K562 (cell line): Measurements from ENCODE around the gene USP16. TPM values are rescaled to one million over a fixed set of nuclear protein-coding genes. Genes with fewer than 3 reads are reported as not detected.

Experiments
- EGR1 ChIP-seq: fragments of 450-650 bp; conservative IDR thresholded peaks from 2 replicates; pipeline ENCODE4 v1.6.1; 2017; ENCODE audit warnings: mild to moderate bottlenecking
- FOXP1 ChIP-seq: sonication (generic); formaldehyde crosslinking; IDR thresholded peaks from 2 replicates; pipeline ENCODE4 v1.8.0; 2022; ENCODE audit warnings: mild to moderate bottlenecking, missing genetic modification reagents
- MAX ChIP-seq: sonication (generic); formaldehyde crosslinking; IDR thresholded peaks from 2 replicates; pipeline ENCODE4 v1.9.0; 2022; ENCODE audit warnings: mild to moderate bottlenecking, missing genetic modification reagents
- SRF ChIP-seq, 2 experiments: fragments of 250-450, 450-650 bp in 1 of 2; sonication (Bioruptor Pico) in 1 of 2; sonication (generic) in 1 of 2; formaldehyde crosslinking; IDR thresholded peaks; 2 replicates each; pipeline versions ENCODE4 v1.5.0 to v1.5.1; 2020 to 2022; ENCODE audit warnings: mild to moderate bottlenecking in 1 of 2, missing genetic modification reagents in 1 of 2
- TGIF2 ChIP-seq: sonication (generic); formaldehyde crosslinking; IDR thresholded peaks from 2 replicates; pipeline ENCODE4 v1.8.1; 2022; ENCODE audit warnings: mild to moderate bottlenecking, missing genetic modification reagents, moderate library complexity
- XRCC5 ChIP-seq: fragments of 200-400 bp; formaldehyde crosslinking; IDR thresholded peaks from 2 replicates; pipeline ENCODE4 v1.6.1; 2017; ENCODE audit warnings: low read depth, mild to moderate bottlenecking, low read length
- ZBTB43 ChIP-seq: sonication (generic); formaldehyde crosslinking; IDR thresholded peaks from 2 replicates; pipeline ENCODE4 v1.8.0; 2023; ENCODE audit warnings: mild to moderate bottlenecking, missing genetic modification reagents
- ZNF140 ChIP-seq: fragments of 250-450 bp; sonication (Bioruptor Pico); IDR thresholded peaks from 2 replicates; pipeline ENCODE4 v1.8.0; 2021; ENCODE audit warnings: moderate library complexity, mild to moderate bottlenecking, inconsistent platforms
- ZNF407 ChIP-seq: fragments of 450-650 bp; IDR thresholded peaks from 2 replicates; pipeline ENCODE4 v1.6.1; 2016; ENCODE audit warnings: low read depth
- ZNF830 ChIP-seq: fragments of 250-450 bp; sonication (Bioruptor Pico); IDR thresholded peaks from 2 replicates; pipeline ENCODE4 v1.5.0; 2021; ENCODE audit warnings: mild to moderate bottlenecking
- polyA plus RNA-seq, 8 experiments: library from polyadenylated mRNA; depleted of rRNA in 4 of 8; stranded (reverse) in 5 of 8; unstranded in 3 of 8; fragments of >200 nt; fragmentation: Nextera tagmentation in 2 of 8; fragmentation: Illumina TruSeq in 1 of 8; extraction: Ambion mirVana in 2 of 8; extraction: Trizol in 1 of 8; gene quantifications; 2 replicates each; pipeline versions ENCODE4 v1.2.1 to v1.2.3, GENCODE V29; 2011 to 2014; ENCODE audit warnings: inconsistent platforms in 1 of 8, missing spikeins in 1 of 8
- total RNA-seq, 7 experiments: library from RNA; depleted of rRNA in 6 of 7; stranded (reverse); fragments of >200 nt in 6 of 7; fragmentation: Illumina TruSeq in 2 of 7; extraction: Trizol in 2 of 7; gene quantifications; 2 replicates each; pipeline versions ENCODE4 v1.2.1 to v1.2.3, GENCODE V29; 2011 to 2021; ENCODE audit warnings: low replicate concordance in 1 of 7
- TF ChIP-seq, protein P1 (sequence below): fragments of 250-450 bp; sonication (Bioruptor Pico); IDR thresholded peaks from 2 replicates; pipeline ENCODE4 v1.8.0; 2021; ENCODE audit warnings: mild to moderate bottlenecking, moderate library complexity
- TF ChIP-seq, protein P2 (sequence below): fragments of 250-450 bp; sonication (Bioruptor Pico); IDR thresholded peaks from 2 replicates; pipeline ENCODE4 v1.9.0; 2021; ENCODE audit warnings: mild to moderate bottlenecking
- TF ChIP-seq, protein P3 (sequence below): sonication (generic); formaldehyde crosslinking; IDR thresholded peaks from 2 replicates; pipeline ENCODE4 v1.4.0; 2020; ENCODE audit warnings: mild to moderate bottlenecking, missing genetic modification reagents

Gene USP16
- total and polyA plus RNA-seq, 9 of the 15 experiments (the other 6 are each of a cell fraction or from before 2014, with no cell fraction given): 38.4 to 90.9 (median 62.8) TPM

GRCh38 chr21:29024474-29025327 lies at the start of gene USP16 (continued):
- TF ChIP-seq ZNF407 (no peak), ZNF140 (CRISPR knock-in tag) (no peak), EGR1 (peak; percentile 71), SRF (CRISPR knock-in tag; IDR thresholded peaks at IDR 0.05) (peak in 1 of 2 experiments; percentile 77; a peak in 1 of 4 replicates), XRCC5 (peak; percentile 69), TGIF2 (CRISPR knock-in tag) (no peak), ZBTB43 (CRISPR knock-in tag) (no peak), FOXP1 (CRISPR knock-in tag) (0 out of 2 replicates have a peak, but pooled peaks have one; percentile 82), MAX (peak; percentile 85), ZNF830 (CRISPR knock-in tag) (no peak)
- TF ChIP-seq, protein P1, sequence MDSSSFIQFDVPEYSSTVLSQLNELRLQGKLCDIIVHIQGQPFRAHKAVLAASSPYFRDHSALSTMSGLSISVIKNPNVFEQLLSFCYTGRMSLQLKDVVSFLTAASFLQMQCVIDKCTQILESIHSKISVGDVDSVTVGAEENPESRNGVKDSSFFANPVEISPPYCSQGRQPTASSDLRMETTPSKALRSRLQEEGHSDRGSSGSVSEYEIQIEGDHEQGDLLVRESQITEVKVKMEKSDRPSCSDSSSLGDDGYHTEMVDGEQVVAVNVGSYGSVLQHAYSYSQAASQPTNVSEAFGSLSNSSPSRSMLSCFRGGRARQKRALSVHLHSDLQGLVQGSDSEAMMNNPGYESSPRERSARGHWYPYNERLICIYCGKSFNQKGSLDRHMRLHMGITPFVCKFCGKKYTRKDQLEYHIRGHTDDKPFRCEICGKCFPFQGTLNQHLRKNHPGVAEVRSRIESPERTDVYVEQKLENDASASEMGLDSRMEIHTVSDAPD (CRISPR knock-in tag): no peak
- TF ChIP-seq, protein P2, sequence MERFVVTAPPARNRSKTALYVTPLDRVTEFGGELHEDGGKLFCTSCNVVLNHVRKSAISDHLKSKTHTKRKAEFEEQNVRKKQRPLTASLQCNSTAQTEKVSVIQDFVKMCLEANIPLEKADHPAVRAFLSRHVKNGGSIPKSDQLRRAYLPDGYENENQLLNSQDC (CRISPR knock-in tag): no peak
- TF ChIP-seq, protein P3, sequence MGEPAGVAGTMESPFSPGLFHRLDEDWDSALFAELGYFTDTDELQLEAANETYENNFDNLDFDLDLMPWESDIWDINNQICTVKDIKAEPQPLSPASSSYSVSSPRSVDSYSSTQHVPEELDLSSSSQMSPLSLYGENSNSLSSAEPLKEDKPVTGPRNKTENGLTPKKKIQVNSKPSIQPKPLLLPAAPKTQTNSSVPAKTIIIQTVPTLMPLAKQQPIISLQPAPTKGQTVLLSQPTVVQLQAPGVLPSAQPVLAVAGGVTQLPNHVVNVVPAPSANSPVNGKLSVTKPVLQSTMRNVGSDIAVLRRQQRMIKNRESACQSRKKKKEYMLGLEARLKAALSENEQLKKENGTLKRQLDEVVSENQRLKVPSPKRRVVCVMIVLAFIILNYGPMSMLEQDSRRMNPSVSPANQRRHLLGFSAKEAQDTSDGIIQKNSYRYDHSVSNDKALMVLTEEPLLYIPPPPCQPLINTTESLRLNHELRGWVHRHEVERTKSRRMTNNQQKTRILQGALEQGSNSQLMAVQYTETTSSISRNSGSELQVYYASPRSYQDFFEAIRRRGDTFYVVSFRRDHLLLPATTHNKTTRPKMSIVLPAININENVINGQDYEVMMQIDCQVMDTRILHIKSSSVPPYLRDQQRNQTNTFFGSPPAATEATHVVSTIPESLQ (CRISPR knock-in tag): no peak; the same call in 1 of the 2 replicates
